WTC11 (cell line): ENCODE measurements around the gene FBXO42. TPM values are rescaled to one million over a fixed set of nuclear protein-coding genes. Genes with fewer than 3 reads are reported as not detected.

Experiments used
- ATAC-seq: fragments of 200-7000 bp; cut with Tn5 transposase; 2 replicates; pipeline ENCODE4 v1.10.0; 2021; ENCODE audit warnings: mild to moderate bottlenecking, moderate library complexity
- CTCF ChIA-PET: fragments of 300-600 bp; sonication (Branson Sonifier 250); formaldehyde crosslinking; loops from one replicate; lab custom pipeline; 2021; ENCODE audit warnings: antibody characterized with exemption; lab: Charles Lee
- POLR2A ChIA-PET: fragments of 350-600 bp; sonication (Branson Sonifier 250); formaldehyde crosslinking; loops from one replicate; lab custom pipeline; 2021; ENCODE audit warnings: antibody characterized with exemption; lab: Charles Lee
- DNase-seq: peaks from one replicate; pipeline ENCODE4 v3.0.0; 2021; ENCODE audit warnings: low spot score
- H3K27ac Mint-ChIP-seq: 2 replicates; pipeline ENCODE4 v1.8.0; 2021; ENCODE audit warnings: mixed read lengths
- H3K27me3 Mint-ChIP-seq: 2 replicates; pipeline ENCODE4 v1.8.0; 2021; ENCODE audit warnings: low read depth, mild to moderate bottlenecking, moderate library complexity, mixed read lengths
- H3K36me3 Mint-ChIP-seq: 2 replicates; pipeline ENCODE4 v1.8.0; 2021; ENCODE audit warnings: mixed read lengths
- H3K4me1 Mint-ChIP-seq: 2 replicates; pipeline ENCODE4 v1.8.0; 2022; ENCODE audit warnings: mixed read lengths
- H3K4me3 Mint-ChIP-seq: 2 replicates; pipeline ENCODE4 v1.8.0; 2021; ENCODE audit warnings: mild to moderate bottlenecking, moderate library complexity, mixed read lengths
- H3K9me3 Mint-ChIP-seq: 2 replicates; pipeline ENCODE4 v1.8.0; 2021; ENCODE audit warnings: mixed read lengths
- AFF4 ChIP-seq: sonication (generic); formaldehyde crosslinking; IDR thresholded peaks from 2 replicates; pipeline ENCODE4 v1.8.1; 2023; ENCODE audit warnings: mild to moderate bottlenecking, missing genetic modification reagents, borderline replicate concordance
- ATF2 ChIP-seq: sonication (generic); formaldehyde crosslinking; IDR thresholded peaks from 2 replicates; pipeline ENCODE4 v1.8.1; 2022; ENCODE audit warnings: low read depth, missing genetic modification reagents, borderline replicate concordance
- ATF3 ChIP-seq: sonication (generic); formaldehyde crosslinking; conservative IDR thresholded peaks from 2 replicates; pipeline ENCODE4 v1.8.1; 2022; ENCODE audit warnings: mild to moderate bottlenecking, missing genetic modification reagents
- CDX4 ChIP-seq: fragments of 250-450 bp; sonication (Bioruptor Pico); IDR thresholded peaks from 2 replicates; pipeline ENCODE4 v1.9.0; 2021; ENCODE audit warnings: moderate library complexity, mild to moderate bottlenecking, inconsistent platforms, borderline replicate concordance
- E2F4 ChIP-seq: sonication (generic); formaldehyde crosslinking; IDR thresholded peaks from 2 replicates; pipeline ENCODE4 v1.8.1; 2022; ENCODE audit warnings: low read depth, mild to moderate bottlenecking, moderate library complexity, missing genetic modification reagents, borderline replicate concordance
- GRHL2 ChIP-seq: fragments of 250-450 bp; sonication (Bioruptor Pico); IDR thresholded peaks from 2 replicates; pipeline ENCODE4 v1.8.0; 2022; ENCODE audit warnings: mild to moderate bottlenecking, moderate library complexity; ENCODE audit not compliant: insufficient replicate concordance, severe bottlenecking
- HMGA2 ChIP-seq: fragments of 250-450 bp; sonication (Bioruptor Pico); IDR thresholded peaks from 2 replicates; pipeline ENCODE4 v1.4.0; 2021; ENCODE audit warnings: mild to moderate bottlenecking, moderate library complexity
- IRF2 ChIP-seq: sonication (generic); formaldehyde crosslinking; IDR thresholded peaks from 2 replicates; pipeline ENCODE4 v1.8.0; 2022; ENCODE audit warnings: low read depth, missing genetic modification reagents, borderline replicate concordance
- KAT7 ChIP-seq: sonication (generic); formaldehyde crosslinking; IDR thresholded peaks from 2 replicates; pipeline ENCODE4 v1.8.1; 2023; ENCODE audit warnings: missing genetic modification reagents, mild to moderate bottlenecking, borderline replicate concordance
- NFYB ChIP-seq: sonication (generic); formaldehyde crosslinking; conservative IDR thresholded peaks from 2 replicates; pipeline ENCODE4 v1.8.0; 2022; ENCODE audit warnings: low read depth, missing genetic modification reagents
- NR1H2 ChIP-seq: sonication (generic); formaldehyde crosslinking; IDR thresholded peaks from 2 replicates; pipeline ENCODE4 v1.9.0; 2021; ENCODE audit warnings: mild to moderate bottlenecking, moderate library complexity, missing genetic modification reagents
- NR2C2 ChIP-seq: sonication (generic); formaldehyde crosslinking; IDR thresholded peaks from 2 replicates; pipeline ENCODE4 v1.8.0; 2022; ENCODE audit warnings: mild to moderate bottlenecking, missing genetic modification reagents
- PRRX2 ChIP-seq: fragments of 250-450 bp; sonication (Bioruptor Pico); IDR thresholded peaks from 2 replicates; pipeline ENCODE4 v1.8.0; 2021; ENCODE audit warnings: mild to moderate bottlenecking
- SMAD4 ChIP-seq: sonication (generic); formaldehyde crosslinking; IDR thresholded peaks from 2 replicates; pipeline ENCODE4 v1.8.0; 2022; ENCODE audit warnings: mild to moderate bottlenecking, missing genetic modification reagents
- SP1 ChIP-seq: sonication (generic); formaldehyde crosslinking; conservative IDR thresholded peaks from 2 replicates; pipeline ENCODE4 v1.8.1; 2022; ENCODE audit warnings: missing genetic modification reagents
- USF2 ChIP-seq: sonication (generic); formaldehyde crosslinking; IDR thresholded peaks from 2 replicates; pipeline ENCODE4 v1.8.1; 2023; ENCODE audit warnings: mild to moderate bottlenecking, missing genetic modification reagents, moderate library complexity
- ZNF263 ChIP-seq: sonication (generic); formaldehyde crosslinking; IDR thresholded peaks from 2 replicates; pipeline ENCODE4 v1.8.1; 2022; ENCODE audit warnings: low read depth, mild to moderate bottlenecking, moderate library complexity, missing genetic modification reagents
- ZNF317 ChIP-seq: sonication (generic); formaldehyde crosslinking; IDR thresholded peaks from 2 replicates; pipeline ENCODE4 v1.8.1; 2023; ENCODE audit warnings: low read depth, mild to moderate bottlenecking, moderate library complexity, missing genetic modification reagents, borderline replicate concordance
- ZNF512 ChIP-seq: sonication (generic); formaldehyde crosslinking; IDR thresholded peaks from 2 replicates; pipeline ENCODE4 v1.8.1; 2022; ENCODE audit warnings: missing genetic modification reagents, borderline replicate concordance
- total RNA-seq: library from RNA; stranded (reverse); gene quantifications from 3 replicates; pipeline ENCODE4 v1.2.3, GENCODE V29; 2021
- TF ChIP-seq, protein P1 (sequence below): sonication (generic); formaldehyde crosslinking; IDR thresholded peaks from 2 replicates; pipeline ENCODE4 v1.8.1; 2022; ENCODE audit warnings: mild to moderate bottlenecking, moderate library complexity, missing genetic modification reagents
- TF ChIP-seq, protein P2 (sequence below): sonication (generic); formaldehyde crosslinking; IDR thresholded peaks from 2 replicates; pipeline ENCODE4 v1.8.1; 2023; ENCODE audit warnings: mild to moderate bottlenecking, missing genetic modification reagents

FBXO42 gene
- total RNA-seq, 1 experiment from 2014 or later, result 17.5 TPM

- H3K27ac Mint-ChIP-seq, result no peak overlapping the region; the same call in 1 of the 2 replicates
- peaks cover 11% of the 10 kb centered on the region for H3K4me1 Mint-ChIP-seq
- no peaks in the 10 kb centered on the region for H3K27me3 Mint-ChIP-seq
- no peak overlapping the region for H3K4me3 Mint-ChIP-seq
- DNase-seq, result no peak
- TF ChIP-seq NR1H2 (CRISPR knock-in tag) (no peak), NR2C2 (CRISPR knock-in tag) (no peak), ATF2 (no peak), KAT7 (CRISPR knock-in tag) (no peak), E2F4 (CRISPR knock-in tag) (no peak), IRF2 (no peak), SP1 (CRISPR knock-in tag) (no peak), HMGA2 (no peak), AFF4 (CRISPR knock-in tag) (no peak), ZNF263 (no peak), NFYB (CRISPR knock-in tag) (no peak), PRRX2 (CRISPR knock-in tag) (no peak)
- TF ChIP-seq, protein P1, sequence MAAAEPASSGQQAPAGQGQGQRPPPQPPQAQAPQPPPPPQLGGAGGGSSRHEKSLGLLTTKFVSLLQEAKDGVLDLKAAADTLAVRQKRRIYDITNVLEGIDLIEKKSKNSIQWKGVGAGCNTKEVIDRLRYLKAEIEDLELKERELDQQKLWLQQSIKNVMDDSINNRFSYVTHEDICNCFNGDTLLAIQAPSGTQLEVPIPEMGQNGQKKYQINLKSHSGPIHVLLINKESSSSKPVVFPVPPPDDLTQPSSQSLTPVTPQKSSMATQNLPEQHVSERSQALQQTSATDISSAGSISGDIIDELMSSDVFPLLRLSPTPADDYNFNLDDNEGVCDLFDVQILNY (CRISPR knock-in tag), result no peak
- TF ChIP-seq, protein P2, sequence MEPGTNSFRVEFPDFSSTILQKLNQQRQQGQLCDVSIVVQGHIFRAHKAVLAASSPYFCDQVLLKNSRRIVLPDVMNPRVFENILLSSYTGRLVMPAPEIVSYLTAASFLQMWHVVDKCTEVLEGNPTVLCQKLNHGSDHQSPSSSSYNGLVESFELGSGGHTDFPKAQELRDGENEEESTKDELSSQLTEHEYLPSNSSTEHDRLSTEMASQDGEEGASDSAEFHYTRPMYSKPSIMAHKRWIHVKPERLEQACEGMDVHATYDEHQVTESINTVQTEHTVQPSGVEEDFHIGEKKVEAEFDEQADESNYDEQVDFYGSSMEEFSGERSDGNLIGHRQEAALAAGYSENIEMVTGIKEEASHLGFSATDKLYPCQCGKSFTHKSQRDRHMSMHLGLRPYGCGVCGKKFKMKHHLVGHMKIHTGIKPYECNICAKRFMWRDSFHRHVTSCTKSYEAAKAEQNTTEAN (CRISPR knock-in tag), result no peak
- CTCF ChIA-PET, result interaction anchor here (1.5 to 2.5 kb wide), 3 partner anchors 13 to 121 kb away, joined by 3 to 18 read pairs (median 5); no protein-coding TSS in a partner anchor
- ATAC-seq, result no peak
- H3K36me3 Mint-ChIP-seq, result peaks cover 26% of the 10 kb centered on the region
- POLR2A ChIA-PET, result no interaction called here
- no peaks in the 10 kb centered on the region for H3K9me3 Mint-ChIP-seq
These were observed 148.7 kb downstream of the FBXO42 start for GRCh38 chr1:16203550-16203949.

- CTCF ChIA-PET, result interaction anchor here (1.0 to 1.5 kb wide), 2 partner anchors 14 to 121 kb away, joined by 3 read pairs; no protein-coding TSS in a partner anchor
- no peaks in the 10 kb centered on the region for H3K9me3 Mint-ChIP-seq
- H3K27me3 Mint-ChIP-seq, result no peaks in the 10 kb centered on the region
- H3K27ac Mint-ChIP-seq, result no peak overlapping the region
- H3K4me1 Mint-ChIP-seq, result peaks cover 6% of the 10 kb centered on the region; the same call in 1 of the 2 replicates
- ATAC-seq (no peak), DNase-seq (no peak)
- H3K36me3 Mint-ChIP-seq, result peaks cover 27% of the 10 kb centered on the region
- POLR2A ChIA-PET, result no interaction called here
- H3K4me3 Mint-ChIP-seq, result no peak overlapping the region
- TF ChIP-seq ATF3 (CRISPR knock-in tag), result no peak
- no peak for TF ChIP-seq USF2
- TF ChIP-seq GRHL2, result no peak
- no peak for TF ChIP-seq ZNF512 (CRISPR knock-in tag)
- TF ChIP-seq ZNF317 (CRISPR knock-in tag), result no peak
- TF ChIP-seq SMAD4, result no peak
- no peak for TF ChIP-seq CDX4 (CRISPR knock-in tag)
These were observed 149.7 kb downstream of the FBXO42 start for GRCh38 chr1:16202281-16203210.
